C4-2B (cell line): ENCODE results near the gene VTI1A.

ENCODE experiments used
- ZFX ChIP-seq: fragments of 450-650 bp; IDR thresholded peaks from 2 replicates; pipeline ENCODE4 v1.6.1; 2017
- TF ChIP-seq, protein P1 (sequence below): fragments of 450-650 bp; conservative IDR thresholded peaks from 2 replicates; pipeline ENCODE4 v1.5.1; 2017; ENCODE audit warnings: mild to moderate bottlenecking

DNA sequence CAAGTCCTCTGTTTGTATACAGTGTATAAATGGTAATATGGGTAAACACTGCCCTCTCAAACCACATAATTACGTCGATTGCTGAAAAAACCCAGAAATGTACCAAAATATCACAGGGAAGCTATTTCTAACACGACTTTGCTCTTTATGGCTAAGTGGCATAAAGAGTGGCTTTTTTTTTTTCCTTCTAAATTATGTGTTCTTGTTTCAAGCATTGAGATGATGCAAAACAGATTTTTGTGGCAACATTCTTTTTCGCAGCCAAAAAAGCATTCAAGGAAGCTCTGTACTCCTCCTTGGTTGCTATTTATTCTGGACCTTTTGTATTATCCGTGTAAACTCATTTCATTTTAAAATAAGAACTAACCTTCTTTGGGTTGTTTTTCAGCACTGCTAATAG, 138.9 kb downstream of the VTI1A start:
- TF ChIP-seq, protein P1, sequence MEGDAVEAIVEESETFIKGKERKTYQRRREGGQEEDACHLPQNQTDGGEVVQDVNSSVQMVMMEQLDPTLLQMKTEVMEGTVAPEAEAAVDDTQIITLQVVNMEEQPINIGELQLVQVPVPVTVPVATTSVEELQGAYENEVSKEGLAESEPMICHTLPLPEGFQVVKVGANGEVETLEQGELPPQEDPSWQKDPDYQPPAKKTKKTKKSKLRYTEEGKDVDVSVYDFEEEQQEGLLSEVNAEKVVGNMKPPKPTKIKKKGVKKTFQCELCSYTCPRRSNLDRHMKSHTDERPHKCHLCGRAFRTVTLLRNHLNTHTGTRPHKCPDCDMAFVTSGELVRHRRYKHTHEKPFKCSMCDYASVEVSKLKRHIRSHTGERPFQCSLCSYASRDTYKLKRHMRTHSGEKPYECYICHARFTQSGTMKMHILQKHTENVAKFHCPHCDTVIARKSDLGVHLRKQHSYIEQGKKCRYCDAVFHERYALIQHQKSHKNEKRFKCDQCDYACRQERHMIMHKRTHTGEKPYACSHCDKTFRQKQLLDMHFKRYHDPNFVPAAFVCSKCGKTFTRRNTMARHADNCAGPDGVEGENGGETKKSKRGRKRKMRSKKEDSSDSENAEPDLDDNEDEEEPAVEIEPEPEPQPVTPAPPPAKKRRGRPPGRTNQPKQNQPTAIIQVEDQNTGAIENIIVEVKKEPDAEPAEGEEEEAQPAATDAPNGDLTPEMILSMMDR: no peak
- TF ChIP-seq ZFX: no peak
